Natural killer cell (primary cell): ENCODE results near the gene BLOC1S6. TPM values are rescaled to one million over a fixed set of nuclear protein-coding genes. Genes with fewer than 3 reads are reported as not detected.

Source experiments
- ATAC-seq, 3 donors: fragments of 150-1000 bp in 2 of 3; fragments of 200-7000 bp in 1 of 3; cut with Tn5 transposase; 1 replicate in 1 of 3; 2 replicates in 2 of 3; pipeline ENCODE4 v1.10.0; 2021; ENCODE audit warnings: mild to moderate bottlenecking in 2 of 3, moderate library complexity in 2 of 3
- DNase-seq, 2 donors: peaks; one replicate each; pipeline versions ENCODE4 v3.0.0 to v3.0.0-alpha.2; 2013 to 2021; ENCODE audit warnings: mixed read lengths in 1 of 2
- H3K27ac ChIP-seq: one replicate; pipeline ENCODE4 v1.5.1; 2013; ENCODE audit warnings: mild to moderate bottlenecking, low read length
- H3K27me3 ChIP-seq: one replicate; pipeline ENCODE4 v1.6.1; 2013; ENCODE audit warnings: low read length; ENCODE audit not compliant: control insufficient read depth, insufficient read depth
- H3K36me3 ChIP-seq: one replicate; pipeline ENCODE4 v1.6.1; 2013; ENCODE audit warnings: low read length; ENCODE audit not compliant: control insufficient read depth, insufficient read depth
- H3K4me1 ChIP-seq: one replicate; pipeline ENCODE4 v1.6.1; 2013; ENCODE audit warnings: low read length; ENCODE audit not compliant: control insufficient read depth, insufficient read depth
- H3K4me3 ChIP-seq: one replicate; pipeline ENCODE4 v1.5.1; 2013; ENCODE audit warnings: low read length
- H3K9me3 ChIP-seq: one replicate; pipeline ENCODE4 v1.6.1; 2013; ENCODE audit warnings: low read length; ENCODE audit not compliant: control insufficient read depth, insufficient read depth
- H3K27ac Mint-ChIP-seq, 2 donors: one replicate each; pipeline ENCODE4 v1.8.0; 2022; ENCODE audit warnings: mild to moderate bottlenecking in 2 of 2, mixed read lengths in 2 of 2, moderate library complexity in 1 of 2
- H3K27me3 Mint-ChIP-seq, 2 donors: one replicate each; pipeline ENCODE4 v1.8.0; 2022; ENCODE audit warnings: low read depth in 2 of 2, mixed read lengths in 2 of 2
- H3K36me3 Mint-ChIP-seq: one replicate; pipeline ENCODE4 v1.8.0; 2022; ENCODE audit warnings: mixed read lengths
- H3K4me1 Mint-ChIP-seq, 2 donors: one replicate each; pipeline ENCODE4 v1.8.0; 2022; ENCODE audit warnings: mixed read lengths in 2 of 2
- H3K4me3 Mint-ChIP-seq: one replicate; pipeline ENCODE4 v1.8.0; 2022; ENCODE audit warnings: mild to moderate bottlenecking, moderate library complexity, mixed read lengths
- H3K9me3 Mint-ChIP-seq, 2 donors: one replicate each; pipeline ENCODE4 v1.8.0; 2022; ENCODE audit warnings: mixed read lengths in 2 of 2
- CTCF ChIP-seq: fragments of 200-600 bp; IDR thresholded peaks from one replicate; pipeline ENCODE4 v1.8.0; 2022; ENCODE audit warnings: antibody characterized with exemption
- WGBS: methylation state at CpG from one replicate; pipeline ENCODE4 v1.1.7; 2013; ENCODE audit warnings: missing lambda C conversion rate; ENCODE audit not compliant: insufficient coverage; 5-methylcytosine and 5-hydroxymethylcytosine counted together
- intact Hi-C: fragments of 100-400 bp; cut with micrococcal nuclease; formaldehyde crosslinking; loops from one replicate; pipeline ENCODE4 v1.14.2; 2022
- total RNA-seq, 4 donors: library from RNA; stranded (reverse); fragments of 120-200 nt in 1 of 4; gene quantifications; one replicate each; pipeline versions ENCODE4 v1.2.3 to v1.2.4, GENCODE V29; 2013 to 2022

The BLOC1S6 gene
- total RNA-seq, 3 donors from 2014 or later (not counting 1 experiment from before 2014, with no cell fraction given): 63.4 to 81.3 (median 65.6) TPM

DNA sequence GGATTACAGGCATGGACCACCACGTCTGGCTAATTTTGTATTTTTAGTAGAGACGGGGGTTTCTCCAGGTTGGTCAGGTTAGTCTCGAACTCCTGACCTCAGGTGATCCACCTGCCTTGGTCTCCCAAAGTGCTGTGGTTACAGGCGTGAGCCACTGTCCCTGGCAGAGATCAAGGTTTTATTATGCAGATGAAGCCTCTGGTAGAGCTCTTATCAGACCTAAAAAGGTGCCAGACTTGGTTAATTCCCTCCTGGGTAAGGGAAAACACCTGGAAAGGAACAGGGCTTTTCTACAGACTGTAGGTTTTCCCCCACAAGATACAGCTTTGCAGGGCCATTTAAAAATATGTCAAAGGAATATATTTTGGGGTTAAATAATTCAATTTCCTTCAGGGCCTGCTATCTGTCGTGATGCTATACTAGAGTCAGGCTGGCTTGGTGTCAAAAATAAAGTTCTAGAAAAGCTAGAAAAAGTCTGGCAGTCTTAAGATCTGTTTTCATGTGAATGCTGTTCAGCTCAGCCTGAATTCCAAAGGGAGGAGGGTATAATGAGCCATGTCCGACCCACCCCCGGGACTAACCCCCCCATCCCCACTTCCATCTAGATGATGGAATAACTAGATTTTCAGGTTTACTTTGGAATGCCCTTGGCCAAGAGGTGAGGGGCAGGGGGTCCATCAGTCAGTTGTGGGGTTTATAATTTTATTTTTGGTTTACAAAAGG, 1.9 kb upstream of the BLOC1S6 start:
- WGBS: 90% methylated on average over 5 of the region's 7 CpGs
- Mint-ChIP-seq H3K4me1 (peaks cover 39% of the 10 kb centered on the region in 2 donors), H3K4me3 (no peak overlapping the region), H3K9me3 (no peaks in the 10 kb centered on the region), H3K36me3 (no peaks in the 10 kb centered on the region), H3K27ac (peak overlapping the region; percentile 99 to 100), H3K27me3 (peaks cover under 1 to 7% of the 10 kb centered on the region in 2 donors)
- Histone ChIP-seq H3K36me3 (no peaks in the 10 kb centered on the region), H3K4me1 (peaks cover 15% of the 10 kb centered on the region), H3K4me3 (no peak overlapping the region), H3K27ac (no peak overlapping the region), H3K27me3 (no peaks in the 10 kb centered on the region), H3K9me3 (no peaks in the 10 kb centered on the region)
- intact Hi-C loops: loop anchor here (10.0 kb wide), 2 partner anchors 380 to 870 kb away; partner anchors contain the start of genes B2M and PATL2
- no peak for ATAC-seq
- no peak for DNase-seq
- TF ChIP-seq CTCF: no peak

DNA sequence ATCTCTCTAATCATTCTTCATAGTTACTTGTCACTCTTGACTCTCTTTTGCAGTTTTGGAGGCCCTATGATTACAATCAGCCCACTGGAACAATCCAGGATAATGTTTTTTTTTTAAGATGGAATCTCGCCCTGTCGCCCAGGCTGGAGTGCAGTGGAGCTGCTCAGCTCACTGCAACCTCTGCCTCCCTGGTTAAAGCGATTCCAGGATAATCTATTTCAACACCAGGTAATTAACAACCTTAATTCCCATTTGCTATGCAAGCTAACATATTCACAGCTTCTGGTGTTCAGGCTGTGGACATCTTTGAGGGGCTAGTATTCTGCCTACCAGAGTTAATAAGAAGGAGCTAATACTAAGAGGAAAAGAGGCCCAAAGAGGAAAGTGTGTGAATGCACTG, 1.1 kb upstream of the BLOC1S6 start:
- no peaks in the 10 kb centered on the region for H3K27me3 ChIP-seq
- 95% methylated on average over 3 of the region's 3 CpGs for WGBS
- DNase-seq (peak in 1 of 2 donors; percentile 9), ATAC-seq (no peak)
- H3K9me3 ChIP-seq: no peaks in the 10 kb centered on the region
- peaks cover 39% of the 10 kb centered on the region in 2 donors for H3K4me1 Mint-ChIP-seq
- TF ChIP-seq CTCF: no peak
- H3K27me3 Mint-ChIP-seq: peaks cover 0 to 5% of the 10 kb centered on the region in 2 donors
- intact Hi-C loops: loop anchor here (10.0 kb wide), 2 partner anchors 381 to 871 kb away; partner anchors contain the start of genes B2M and PATL2
- peak overlapping the region; percentile 94 for H3K27ac ChIP-seq
- no peaks in the 10 kb centered on the region for H3K36me3 ChIP-seq
- H3K4me3 ChIP-seq: peak overlapping the region; percentile 68
- H3K27ac Mint-ChIP-seq: peak overlapping the region; percentile 99 to 100
- no peaks in the 10 kb centered on the region for H3K36me3 Mint-ChIP-seq
- H3K4me1 ChIP-seq: peaks cover 15% of the 10 kb centered on the region
- peak overlapping the region; percentile 97 for H3K4me3 Mint-ChIP-seq
- H3K9me3 Mint-ChIP-seq: no peaks in the 10 kb centered on the region

- H3K27me3 ChIP-seq: no peaks in the 10 kb centered on the region
- Mint-ChIP-seq H3K36me3 (no peaks in the 10 kb centered on the region), H3K9me3 (no peaks in the 10 kb centered on the region), H3K27me3 (peaks cover 0 to 4% of the 10 kb centered on the region in 2 donors), H3K4me3 (peak overlapping the region; percentile 97), H3K27ac (peak overlapping the region; percentile 99 to 100), H3K4me1 (peaks cover 39% of the 10 kb centered on the region in 2 donors)
- H3K36me3 ChIP-seq: no peaks in the 10 kb centered on the region
- peaks cover 15% of the 10 kb centered on the region for H3K4me1 ChIP-seq
- peak in 2 of 3 donors; percentile 0 to 2 for ATAC-seq
- DNase-seq: no peak
- TF ChIP-seq CTCF: no peak
- H3K27ac ChIP-seq: peak overlapping the region; percentile 94
- 0% methylated on average over 14 of the region's 14 CpGs for WGBS
- H3K9me3 ChIP-seq: no peaks in the 10 kb centered on the region
- intact Hi-C loops: loop anchor here (1.0 to 10.0 kb wide), 3 partner anchors 184 to 872 kb away; partner anchors contain the start of genes B2M and PATL2
- H3K4me3 ChIP-seq: peak overlapping the region; percentile 68
These were observed 531 bp upstream of the BLOC1S6 start for GRCh38 chr15:45586601-45587094.
